ENCODE data around the gene SMIM10L1.

Gene SMIM10L1

GRCh38 chr12:11150832-11151231 is 20.2 kb upstream of the SMIM10L1 start:
- Histone ChIP-seq H3K27me3 (ENCODE audit: control insufficient read depth in 2 of 2, insufficient read depth in 2 of 2, low read length in 2 of 2) (no peaks in the 10 kb centered on the region), H3K9me3 (ENCODE audit: control insufficient read depth in 2 of 2, low read length in 2 of 2) (no peaks in the 10 kb centered on the region), H3K9ac (ENCODE audit: low read depth in 1 of 2, low read length in 2 of 2) (no peak overlapping the region), H3K27ac (ENCODE audit: low read depth in 2 of 2, low read length in 2 of 2) (no peak overlapping the region), H3K4me1 (ENCODE audit: control insufficient read depth in 2 of 2, insufficient read depth in 2 of 2, low read length in 2 of 2) (no peaks in the 10 kb centered on the region), H3K4me3 (ENCODE audit: low read length in 2 of 2) (no peak overlapping the region), H3K36me3 (ENCODE audit: control insufficient read depth in 2 of 2, insufficient read depth in 2 of 2, low read length in 2 of 2) (no peaks in the 10 kb centered on the region)

DNA sequence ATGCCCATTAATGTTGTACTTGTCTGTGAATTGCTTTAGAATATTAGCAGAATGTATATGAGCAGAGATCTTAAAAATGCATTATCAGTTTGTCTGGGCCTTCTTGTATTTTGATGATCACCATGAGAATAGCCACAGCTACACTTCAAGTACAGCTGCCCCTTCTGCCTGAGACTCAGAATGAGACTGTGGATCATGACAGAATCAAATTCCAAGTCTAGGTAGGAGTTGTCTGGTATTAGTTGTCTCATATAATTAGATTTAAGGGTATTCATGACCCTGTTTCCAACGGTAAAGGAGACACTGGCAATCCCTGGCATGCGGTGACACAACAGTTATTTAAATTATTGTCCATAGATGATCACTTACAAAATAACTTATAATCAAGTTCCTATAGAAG is 18.3 kb upstream of the SMIM10L1 start:
- Histone ChIP-seq H3K27ac (ENCODE audit: low read depth in 2 of 2, low read length in 2 of 2) (no peak overlapping the region), H3K9ac (ENCODE audit: low read depth in 1 of 2, low read length in 2 of 2) (no peak overlapping the region), H3K4me1 (ENCODE audit: control insufficient read depth in 2 of 2, insufficient read depth in 2 of 2, low read length in 2 of 2) (no peaks in the 10 kb centered on the region), H3K4me3 (ENCODE audit: low read length in 2 of 2) (no peak overlapping the region), H3K9me3 (ENCODE audit: control insufficient read depth in 2 of 2, low read length in 2 of 2) (no peaks in the 10 kb centered on the region), H3K27me3 (ENCODE audit: control insufficient read depth in 2 of 2, insufficient read depth in 2 of 2, low read length in 2 of 2) (no peaks in the 10 kb centered on the region), H3K36me3 (ENCODE audit: control insufficient read depth in 2 of 2, insufficient read depth in 2 of 2, low read length in 2 of 2) (no peaks in the 10 kb centered on the region)

DNA sequence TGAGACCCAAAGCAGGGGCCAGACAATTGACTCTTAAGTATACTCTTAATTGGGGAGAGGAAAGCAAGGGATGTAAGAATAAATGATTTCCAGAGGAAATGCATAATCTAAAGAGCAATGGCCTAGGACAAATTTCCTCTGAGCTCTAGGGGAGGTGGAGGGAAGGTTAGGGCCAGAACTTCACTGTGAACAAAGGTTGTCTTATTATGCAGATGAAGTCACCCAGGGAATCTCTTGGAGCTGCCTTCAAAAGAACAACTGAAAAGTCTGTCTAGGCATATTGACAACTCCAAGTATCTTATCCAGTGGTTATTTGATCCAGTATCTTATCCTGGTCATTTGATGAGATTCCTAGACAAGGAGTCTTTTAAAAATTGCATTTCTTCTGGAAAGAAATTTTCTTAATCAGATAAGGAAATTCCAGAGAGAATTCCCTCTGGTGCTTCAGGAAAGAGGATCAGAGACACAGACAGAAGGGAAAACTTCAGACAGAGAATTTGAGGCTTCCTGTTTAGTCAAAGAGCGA is 16.5 kb upstream of the SMIM10L1 start:
- no peak overlapping the region for H3K4me3 ChIP-seq (ENCODE audit: low read length in 2 of 2)
- H3K4me1 ChIP-seq (ENCODE audit: control insufficient read depth in 2 of 2, insufficient read depth in 2 of 2, low read length in 2 of 2) = peaks cover 0 to 2% of the 10 kb centered on the region in 2 donors
- no peaks in the 10 kb centered on the region for H3K36me3 ChIP-seq (ENCODE audit: control insufficient read depth in 2 of 2, insufficient read depth in 2 of 2, low read length in 2 of 2)
- H3K27me3 ChIP-seq (ENCODE audit: control insufficient read depth in 2 of 2, insufficient read depth in 2 of 2, low read length in 2 of 2) = no peaks in the 10 kb centered on the region
- no peak overlapping the region for H3K27ac ChIP-seq (ENCODE audit: low read depth in 2 of 2, low read length in 2 of 2)
- no peak overlapping the region for H3K9ac ChIP-seq (ENCODE audit: low read depth in 1 of 2, low read length in 2 of 2)
- H3K9me3 ChIP-seq (ENCODE audit: control insufficient read depth in 2 of 2, low read length in 2 of 2) = no peaks in the 10 kb centered on the region

DNA sequence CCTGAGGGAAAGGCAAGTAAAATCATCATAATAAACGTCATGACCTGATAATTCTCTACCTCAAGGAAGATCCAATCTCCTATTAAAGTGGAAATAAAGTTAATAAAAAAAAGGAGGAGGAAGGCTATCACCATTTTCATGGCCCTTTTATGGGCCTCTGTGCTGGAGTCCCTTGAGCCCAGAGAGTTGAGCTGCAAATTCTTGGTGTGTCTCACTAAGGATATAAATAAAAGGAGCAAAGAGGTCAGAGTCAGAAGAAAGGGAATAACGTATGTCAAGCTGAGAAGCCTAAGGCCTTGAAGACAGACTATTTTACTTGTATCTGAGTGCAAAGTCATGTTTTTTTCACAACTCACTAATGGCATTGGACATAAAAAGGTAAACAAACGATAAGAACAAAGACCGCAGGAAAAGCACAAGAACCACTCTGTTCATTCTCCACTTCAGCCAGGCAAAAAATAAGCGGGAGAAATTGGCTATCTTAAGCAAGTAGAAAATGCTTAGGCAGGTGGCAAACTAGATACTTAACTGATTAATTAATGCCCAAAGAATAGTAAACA is 12.0 kb upstream of the SMIM10L1 start:
- H3K36me3 ChIP-seq (ENCODE audit: control insufficient read depth in 2 of 2, insufficient read depth in 2 of 2, low read length in 2 of 2) = no peaks in the 10 kb centered on the region
- H3K27ac ChIP-seq (ENCODE audit: low read depth in 2 of 2, low read length in 2 of 2) = no peak overlapping the region
- no peak overlapping the region for H3K4me3 ChIP-seq (ENCODE audit: low read length in 2 of 2)
- no peaks in the 10 kb centered on the region for H3K27me3 ChIP-seq (ENCODE audit: control insufficient read depth in 2 of 2, insufficient read depth in 2 of 2, low read length in 2 of 2)
- H3K9me3 ChIP-seq (ENCODE audit: control insufficient read depth in 2 of 2, low read length in 2 of 2) = no peaks in the 10 kb centered on the region
- H3K4me1 ChIP-seq (ENCODE audit: control insufficient read depth in 2 of 2, insufficient read depth in 2 of 2, low read length in 2 of 2) = peaks cover 0 to 2% of the 10 kb centered on the region in 2 donors
- H3K9ac ChIP-seq (ENCODE audit: low read depth in 1 of 2, low read length in 2 of 2) = no peak overlapping the region

DNA sequence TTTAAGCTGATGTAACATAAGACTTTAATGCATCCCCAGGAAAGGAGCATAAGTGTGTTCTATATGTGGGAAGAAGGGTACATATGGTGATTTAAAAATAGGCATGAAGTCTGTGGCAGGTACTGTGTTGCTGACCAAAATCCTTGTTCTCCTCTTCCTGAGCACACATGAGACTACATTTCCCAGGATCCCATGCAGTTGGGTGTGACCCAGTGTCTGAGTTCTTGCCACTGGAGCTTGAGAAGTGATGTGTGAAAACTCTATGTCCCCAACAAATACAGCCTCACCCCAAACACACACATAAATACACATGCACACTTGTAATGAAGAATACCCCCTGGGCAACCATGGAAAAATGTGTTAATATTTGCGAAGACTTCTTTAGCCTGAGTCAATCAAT is 8.5 kb upstream of the SMIM10L1 start:
- Histone ChIP-seq H3K36me3 (ENCODE audit: control insufficient read depth in 2 of 2, insufficient read depth in 2 of 2, low read length in 2 of 2) (peaks cover 5 to 6% of the 10 kb centered on the region in 2 donors), H3K27ac (ENCODE audit: low read depth in 2 of 2, low read length in 2 of 2) (no peak overlapping the region), H3K4me3 (ENCODE audit: low read length in 2 of 2) (no peak overlapping the region), H3K9ac (ENCODE audit: low read depth in 1 of 2, low read length in 2 of 2) (no peak overlapping the region), H3K27me3 (ENCODE audit: control insufficient read depth in 2 of 2, insufficient read depth in 2 of 2, low read length in 2 of 2) (no peaks in the 10 kb centered on the region), H3K4me1 (ENCODE audit: control insufficient read depth in 2 of 2, insufficient read depth in 2 of 2, low read length in 2 of 2) (peaks cover 0 to 2% of the 10 kb centered on the region in 2 donors), H3K9me3 (ENCODE audit: control insufficient read depth in 2 of 2, low read length in 2 of 2) (no peaks in the 10 kb centered on the region)

GRCh38 chr12:11164384-11164783 is 6.6 kb upstream of the SMIM10L1 start:
- no peak overlapping the region for H3K4me3 ChIP-seq (ENCODE audit: low read length in 2 of 2)
- H3K36me3 ChIP-seq (ENCODE audit: control insufficient read depth in 2 of 2, insufficient read depth in 2 of 2, low read length in 2 of 2) = peaks cover 5 to 6% of the 10 kb centered on the region in 2 donors
- no peak overlapping the region for H3K9ac ChIP-seq (ENCODE audit: low read depth in 1 of 2, low read length in 2 of 2)
- peaks cover 0 to 3% of the 10 kb centered on the region in 2 donors for H3K4me1 ChIP-seq (ENCODE audit: control insufficient read depth in 2 of 2, insufficient read depth in 2 of 2, low read length in 2 of 2)
- H3K27me3 ChIP-seq (ENCODE audit: control insufficient read depth in 2 of 2, insufficient read depth in 2 of 2, low read length in 2 of 2) = no peaks in the 10 kb centered on the region
- H3K27ac ChIP-seq (ENCODE audit: low read depth in 2 of 2, low read length in 2 of 2) = no peak overlapping the region
- no peaks in the 10 kb centered on the region for H3K9me3 ChIP-seq (ENCODE audit: control insufficient read depth in 2 of 2, low read length in 2 of 2)

GRCh38 chr12:11166300-11166699 is 4.7 kb upstream of the SMIM10L1 start:
- no peaks in the 10 kb centered on the region for H3K27me3 ChIP-seq (ENCODE audit: control insufficient read depth in 2 of 2, insufficient read depth in 2 of 2, low read length in 2 of 2)
- H3K4me1 ChIP-seq (ENCODE audit: control insufficient read depth in 2 of 2, insufficient read depth in 2 of 2, low read length in 2 of 2) = peaks cover 7 to 9% of the 10 kb centered on the region in 2 donors

GRCh38 chr12:11170810-11171144 is 217 bp upstream of the SMIM10L1 start:
- H3K4me3 ChIP-seq (ENCODE audit: low read length in 2 of 2) = peak overlapping the region; percentile 90 to 92
- H3K9ac ChIP-seq (ENCODE audit: low read depth in 1 of 2, low read length in 2 of 2) = peak overlapping the region; percentile 79 to 89
- H3K27me3 ChIP-seq (ENCODE audit: control insufficient read depth in 2 of 2, insufficient read depth in 2 of 2, low read length in 2 of 2) = no peaks in the 10 kb centered on the region
- peak overlapping the region; percentile 81 to 86 for H3K27ac ChIP-seq (ENCODE audit: low read depth in 2 of 2, low read length in 2 of 2)
- H3K9me3 ChIP-seq (ENCODE audit: control insufficient read depth in 2 of 2, low read length in 2 of 2) = no peaks in the 10 kb centered on the region
- H3K4me1 ChIP-seq (ENCODE audit: control insufficient read depth in 2 of 2, insufficient read depth in 2 of 2, low read length in 2 of 2) = peaks cover 9% of the 10 kb centered on the region in 2 donors
- H3K36me3 ChIP-seq (ENCODE audit: control insufficient read depth in 2 of 2, insufficient read depth in 2 of 2, low read length in 2 of 2) = peaks cover 3 to 6% of the 10 kb centered on the region in 2 donors

More at GRCh38 chr12:11166300-11166699, 4.7 kb upstream of the SMIM10L1 start:
- no peak overlapping the region for H3K27ac ChIP-seq (ENCODE audit: low read depth in 2 of 2, low read length in 2 of 2)
- H3K4me3 ChIP-seq (ENCODE audit: low read length in 2 of 2) = no peak overlapping the region
- peaks cover 5 to 6% of the 10 kb centered on the region in 2 donors for H3K36me3 ChIP-seq (ENCODE audit: control insufficient read depth in 2 of 2, insufficient read depth in 2 of 2, low read length in 2 of 2)
- H3K9me3 ChIP-seq (ENCODE audit: control insufficient read depth in 2 of 2, low read length in 2 of 2) = no peaks in the 10 kb centered on the region
- H3K9ac ChIP-seq (ENCODE audit: low read depth in 1 of 2, low read length in 2 of 2) = no peak overlapping the region

GRCh38 chr12:11171969-11172675 is 1.1 kb downstream of the SMIM10L1 start:
- Histone ChIP-seq H3K9ac (ENCODE audit: low read depth in 1 of 2, low read length in 2 of 2) (peak overlapping the region; percentile 79 to 89), H3K4me1 (ENCODE audit: control insufficient read depth in 2 of 2, insufficient read depth in 2 of 2, low read length in 2 of 2) (peaks cover 9% of the 10 kb centered on the region in 2 donors), H3K4me3 (ENCODE audit: low read length in 2 of 2) (peak overlapping the region; percentile 90 to 92), H3K27ac (ENCODE audit: low read depth in 2 of 2, low read length in 2 of 2) (peak overlapping the region; percentile 81 to 86), H3K9me3 (ENCODE audit: control insufficient read depth in 2 of 2, low read length in 2 of 2) (no peaks in the 10 kb centered on the region), H3K27me3 (ENCODE audit: control insufficient read depth in 2 of 2, insufficient read depth in 2 of 2, low read length in 2 of 2) (no peaks in the 10 kb centered on the region), H3K36me3 (ENCODE audit: control insufficient read depth in 2 of 2, insufficient read depth in 2 of 2, low read length in 2 of 2) (no peaks in the 10 kb centered on the region)

DNA sequence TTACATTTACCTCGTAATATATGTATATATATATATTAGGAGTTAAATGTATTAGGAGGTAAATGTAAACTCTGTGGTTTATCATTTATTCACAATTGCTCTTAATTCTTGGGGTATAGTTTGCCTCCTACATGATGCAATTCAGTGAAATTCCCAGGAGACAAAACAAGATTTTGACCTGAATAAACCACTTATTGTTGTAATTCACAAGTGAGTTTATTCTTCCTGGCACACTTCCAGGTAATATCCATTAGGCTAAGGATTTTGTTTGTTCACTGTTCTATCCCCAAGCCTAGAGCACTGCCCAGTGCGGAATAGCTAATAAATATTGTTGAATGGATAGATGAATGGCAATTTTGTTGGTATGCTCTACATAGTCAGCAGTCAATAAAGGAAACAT is 3.0 kb downstream of the SMIM10L1 start:
- Histone ChIP-seq H3K9ac (ENCODE audit: low read depth in 1 of 2, low read length in 2 of 2) (no peak overlapping the region), H3K4me1 (ENCODE audit: control insufficient read depth in 2 of 2, insufficient read depth in 2 of 2, low read length in 2 of 2) (peaks cover 9% of the 10 kb centered on the region in 2 donors)

More for the DNA sequence above, 3.0 kb downstream of the SMIM10L1 start:
- no peaks in the 10 kb centered on the region for H3K9me3 ChIP-seq (ENCODE audit: control insufficient read depth in 2 of 2, low read length in 2 of 2)
- no peaks in the 10 kb centered on the region for H3K27me3 ChIP-seq (ENCODE audit: control insufficient read depth in 2 of 2, insufficient read depth in 2 of 2, low read length in 2 of 2)
- H3K27ac ChIP-seq (ENCODE audit: low read depth in 2 of 2, low read length in 2 of 2) = no peak overlapping the region
- H3K36me3 ChIP-seq (ENCODE audit: control insufficient read depth in 2 of 2, insufficient read depth in 2 of 2, low read length in 2 of 2) = no peaks in the 10 kb centered on the region
- H3K4me3 ChIP-seq (ENCODE audit: low read length in 2 of 2) = no peak overlapping the region
